B cell (primary cell): ENCODE results near the gene OXGR1. TPM values are rescaled to one million over a fixed set of nuclear protein-coding genes. Genes with fewer than 3 reads are reported as not detected.

Experiments used
- ATAC-seq: fragments of 200-7000 bp; cut with Tn5 transposase; one replicate; pipeline ENCODE4 v1.10.0; 2021; ENCODE audit warnings: low read depth, mild to moderate bottlenecking, moderate number of reproducible peaks, moderate library complexity
- CTCF ChIA-PET: fragments of 350-600 bp; sonication (Branson Sonifier 250); formaldehyde crosslinking; loops from one replicate; lab custom pipeline; 2021; ENCODE audit warnings: antibody characterized with exemption, inconsistent platforms; lab: Charles Lee
- POLR2A ChIA-PET: fragments of 350-600 bp; sonication (Branson Sonifier 250); formaldehyde crosslinking; loops from one replicate; lab custom pipeline; 2021; ENCODE audit warnings: antibody characterized with exemption; lab: Charles Lee
- DNase-seq: peaks from one replicate; pipeline ENCODE4 v3.0.0; 2013
- H2AFZ ChIP-seq: 2 replicates; pipeline ENCODE4 v1.6.1; 2012; ENCODE audit warnings: mild to moderate bottlenecking, low read depth, low read length; ENCODE audit not compliant: insufficient read depth, poor library complexity, severe bottlenecking
- H3K27ac ChIP-seq, 2 donors: 1 replicate in 1 of 2; 2 replicates in 1 of 2; pipeline ENCODE4 v1.5.1; 2012 to 2013; ENCODE audit warnings: low read length in 2 of 2, mild to moderate bottlenecking in 2 of 2, moderate library complexity in 1 of 2
- H3K27me3 ChIP-seq, 4 experiments: fragments of 200-600 bp in 1 of 4; sonication (generic) in 1 of 4; replicated peaks in 1 of 4; 1 replicate in 2 of 4; 2 replicates in 2 of 4; pipeline versions ENCODE4 v1.6.1 to v1.7.0; 2013 to 2016; ENCODE audit warnings: low read length in 3 of 4, mild to moderate bottlenecking in 2 of 4, mixed read lengths in 1 of 4, moderate library complexity in 1 of 4; ENCODE audit not compliant: insufficient read depth in 4 of 4, control insufficient read depth in 3 of 4; ENCODE audit errors: control extremely low read depth in 1 of 4
- H3K36me3 ChIP-seq, 2 experiments: replicated peaks in 1 of 2; 1 replicate in 1 of 2; 2 replicates in 1 of 2; pipeline versions ENCODE4 v1.6.1 to v1.7.1; 2013; ENCODE audit warnings: low read length in 1 of 2; ENCODE audit not compliant: insufficient read depth in 2 of 2, control insufficient read depth in 1 of 2; ENCODE audit errors: control extremely low read depth in 1 of 2, extremely low read depth in 1 of 2
- H3K4me1 ChIP-seq, 2 donors: fragments of 200-600 bp in 1 of 2; sonication (generic) in 1 of 2; 1 replicate in 1 of 2; 2 replicates in 1 of 2; pipeline versions ENCODE4 v1.5.1 to v1.6.1; 2013 to 2017; ENCODE audit warnings: low read length in 2 of 2; ENCODE audit not compliant: control insufficient read depth in 2 of 2, insufficient read depth in 2 of 2
- H3K4me2 ChIP-seq: replicated peaks from 2 replicates; pipeline ENCODE3; 2012; ENCODE audit warnings: mild to moderate bottlenecking, low read depth, low read length; ENCODE audit not compliant: poor library complexity, severe bottlenecking
- H3K4me3 ChIP-seq, 5 experiments: fragments of 200-600 bp in 1 of 5; sonication (generic) in 1 of 5; 1 replicate in 3 of 5; 2 replicates in 2 of 5; pipeline versions ENCODE4 v1.5.1 to v1.7.0; 2011 to 2016; ENCODE audit warnings: low read length in 4 of 5, mild to moderate bottlenecking in 4 of 5, low read depth in 2 of 5, control low read depth in 1 of 5, moderate library complexity in 1 of 5; ENCODE audit not compliant: insufficient read depth in 1 of 5; ENCODE audit errors: control extremely low read depth in 1 of 5, extremely low read depth in 1 of 5
- H3K79me2 ChIP-seq: fragments of 200-600 bp; sonication (generic); one replicate; pipeline ENCODE4 v1.6.0; 2016; ENCODE audit warnings: low read length; ENCODE audit not compliant: control insufficient read depth, insufficient read depth
- H3K9ac ChIP-seq: fragments of 200-600 bp; sonication (generic); 2 replicates; pipeline ENCODE4 v1.6.1; 2017; ENCODE audit warnings: mild to moderate bottlenecking, low read length, moderate library complexity
- H3K9me3 ChIP-seq, 3 donors: one replicate each; pipeline versions ENCODE4 v1.6.1 to v1.7.1; 2013; ENCODE audit warnings: low read length in 2 of 3; ENCODE audit not compliant: control insufficient read depth in 2 of 3, insufficient read depth in 1 of 3; ENCODE audit errors: control extremely low read depth in 1 of 3
- H4K20me1 ChIP-seq: 2 replicates; pipeline ENCODE4 v1.6.0; 2012; ENCODE audit warnings: mild to moderate bottlenecking, low read length; ENCODE audit not compliant: insufficient read depth, control insufficient read depth, poor library complexity, severe bottlenecking
- H3K27ac Mint-ChIP-seq: one replicate; pipeline ENCODE4 v1.8.0; 2021; ENCODE audit warnings: mixed read lengths
- H3K27me3 Mint-ChIP-seq: one replicate; pipeline ENCODE4 v1.8.0; 2021; ENCODE audit warnings: mixed read lengths
- H3K4me1 Mint-ChIP-seq: one replicate; pipeline ENCODE4 v1.8.0; 2021; ENCODE audit warnings: mixed read lengths
- H3K4me3 Mint-ChIP-seq: one replicate; pipeline ENCODE4 v1.8.0; 2021; ENCODE audit warnings: mixed read lengths
- H3K9me3 Mint-ChIP-seq: one replicate; pipeline ENCODE4 v1.8.0; 2022; ENCODE audit warnings: mixed read lengths; ENCODE audit not compliant: insufficient read depth
- CTCF ChIP-seq: fragments of 200-600 bp; IDR thresholded peaks from one replicate; pipeline ENCODE4 v1.8.0; 2022; ENCODE audit warnings: antibody characterized with exemption, mild to moderate bottlenecking
- EZH2 ChIP-seq: IDR thresholded peaks from 2 replicates; pipeline ENCODE4 v1.6.1; 2012; ENCODE audit warnings: borderline replicate concordance, low read depth, mild to moderate bottlenecking, moderate library complexity, low read length; ENCODE audit not compliant: insufficient read depth, poor library complexity, severe bottlenecking
- WGBS: methylation state at CpG from one replicate; pipeline ENCODE4 v1.1.5; 2013; ENCODE audit warnings: missing lambda C conversion rate; ENCODE audit not compliant: insufficient coverage; 5-methylcytosine and 5-hydroxymethylcytosine counted together
- intact Hi-C: fragments of 100-400 bp; cut with micrococcal nuclease; formaldehyde crosslinking; loops from one replicate; pipeline ENCODE4 v1.10.0; 2022
- polyA plus RNA-seq: library from polyadenylated mRNA; depleted of rRNA; stranded (reverse); fragments of >200 nt; gene quantifications from 2 replicates; pipeline ENCODE4 v1.2.3, GENCODE V29; 2012
- total RNA-seq, 2 donors: library from RNA; stranded (reverse); fragments of 120-200 nt in 1 of 2; gene quantifications; 1 replicate in 1 of 2; 2 replicates in 1 of 2; pipeline versions ENCODE4 v1.2.3 to v1.2.4, GENCODE V29; 2013 to 2022

The OXGR1 gene
- total and polyA plus RNA-seq, 2 donors (not counting 1 experiment from before 2014, with no cell fraction given) = not detected

- no peaks in the 10 kb centered on the region for H3K79me2 ChIP-seq
- H3K4me2 ChIP-seq = no peak overlapping the region
- DNase-seq (no peak), ATAC-seq (no peak)
- ChIA-PET CTCF (interaction anchor here (1.2 kb wide), 1 partner anchor 11 kb away, joined by 3 read pairs; no protein-coding TSS in a partner anchor), POLR2A (no interaction called here)
- peaks cover 5% of the 10 kb centered on the region for H3K4me1 Mint-ChIP-seq
- no peak overlapping the region for H3K4me3 Mint-ChIP-seq
- H3K27ac Mint-ChIP-seq = no peak overlapping the region
- no peak overlapping the region for H3K4me3 ChIP-seq
- intact Hi-C loops = no loop called here
- H3K27ac ChIP-seq = no peak overlapping the region
- no peaks in the 10 kb centered on the region for H3K9me3 ChIP-seq
- H3K9ac ChIP-seq = no peak overlapping the region
- no CpG with 5 or more reads among the region's 2 CpGs for WGBS
- H2AFZ ChIP-seq = no peak overlapping the region
- H3K27me3 Mint-ChIP-seq = peaks cover 5% of the 10 kb centered on the region
- TF ChIP-seq CTCF (no peak), EZH2 (no peak)
- no peaks in the 10 kb centered on the region for H4K20me1 ChIP-seq
- no peaks in the 10 kb centered on the region for H3K27me3 ChIP-seq
- H3K4me1 ChIP-seq = peaks cover 4 to 5% of the 10 kb centered on the region in 2 donors
- H3K9me3 Mint-ChIP-seq = no peaks in the 10 kb centered on the region
- no peaks in the 10 kb centered on the region for H3K36me3 ChIP-seq
These were observed 8.3 kb upstream of the OXGR1 start for GRCh38 chr13:97002581-97002980.

GRCh38 chr13:97001636-97002035 lies 7.4 kb upstream of the OXGR1 start:
- Histone ChIP-seq H3K27ac (no peak overlapping the region), H3K9ac (no peak overlapping the region), H3K79me2 (no peaks in the 10 kb centered on the region), H3K4me3 (no peak overlapping the region), H3K4me1 (peaks cover 4 to 5% of the 10 kb centered on the region in 2 donors), H4K20me1 (no peaks in the 10 kb centered on the region), H3K36me3 (no peaks in the 10 kb centered on the region), H3K9me3 (no peaks in the 10 kb centered on the region), H2AFZ (no peak overlapping the region), H3K4me2 (no peak overlapping the region), H3K27me3 (no peaks in the 10 kb centered on the region)
- POLR2A ChIA-PET = no interaction called here
- CTCF ChIA-PET = no interaction called here
- no peak overlapping the region for H3K27ac Mint-ChIP-seq
- intact Hi-C loops = no loop called here
- peaks cover 13% of the 10 kb centered on the region for H3K27me3 Mint-ChIP-seq
- no peak for DNase-seq
- H3K9me3 Mint-ChIP-seq = no peaks in the 10 kb centered on the region
- 50% methylated on average over 3 of the region's 6 CpGs for WGBS
- ATAC-seq = no peak
- TF ChIP-seq EZH2 (no peak), CTCF (no peak)
- H3K4me3 Mint-ChIP-seq = no peak overlapping the region
- peaks cover 5% of the 10 kb centered on the region for H3K4me1 Mint-ChIP-seq
